Measurements from ENCODE around the gene THAP3. TPM values are rescaled to one million over a fixed set of nuclear protein-coding genes. Genes with fewer than 3 reads are reported as not detected.

THAP3 gene
- total and polyA plus RNA-seq, 9 of the 15 experiments (the other 6 are each of a cell fraction or from before 2014, with no cell fraction given), result 1.9 to 31.2 (median 18.2) TPM

GRCh38 chr1:6601049-6601922 lies 23.4 kb upstream of the THAP3 start (continued):
- TF ChIP-seq NR2C2 (CRISPR knock-in tag; IDR thresholded peaks at IDR 0.05) (no peak), NR2C2 (tag; IDR thresholded peaks at IDR 0.05) (peak; percentile 85), ZNF134 (CRISPR knock-in tag; conservative IDR thresholded peaks at IDR 0.05) (no peak), SLC30A9 (CRISPR knock-in tag; IDR thresholded peaks at IDR 0.05) (no peak), MBD2 (IDR thresholded peaks at IDR 0.05; ENCODE audit: borderline replicate concordance, low read depth) (no peak), ZNF354B (CRISPR knock-in tag; IDR thresholded peaks at IDR 0.05) (no peak), MYNN (IDR thresholded peaks at IDR 0.05) (no peak), MYNN (CRISPR knock-in tag; IDR thresholded peaks at IDR 0.05) (no peak), ZNF644 (tag; IDR thresholded peaks at IDR 0.05; ENCODE audit: low read depth) (no peak), ZNF76 (CRISPR knock-in tag; IDR thresholded peaks at IDR 0.05; ENCODE audit: borderline replicate concordance) (no peak), TBP (optimal IDR thresholded peaks at IDR 0.05; ENCODE audit: low read depth, low read length) (peak; percentile 71), SRSF9 (IDR thresholded peaks at IDR 0.05; ENCODE audit: borderline replicate concordance, low read depth, low read length) (no peak), RBM25 (IDR thresholded peaks at IDR 0.05; ENCODE audit: low read depth, low read length, severe bottlenecking) (no peak), CREBBP (IDR thresholded peaks at IDR 0.05; ENCODE audit: low read depth, low read length) (no peak), FUS (optimal IDR thresholded peaks at IDR 0.05; ENCODE audit: low read depth, low read length) (no peak), HNRNPL (IDR thresholded peaks at IDR 0.05; ENCODE audit: low read depth, low read length) (0 out of 2 replicates have a peak, but pooled peaks have one; percentile 14), ZNF695 (CRISPR knock-in tag; IDR thresholded peaks at IDR 0.05) (no peak), ZNF583 (CRISPR knock-in tag; IDR thresholded peaks at IDR 0.05) (no peak), EWSR1 (IDR thresholded peaks at IDR 0.05; ENCODE audit: borderline replicate concordance, low read depth, partially characterized antibody) (no peak), PML (IDR thresholded peaks at IDR 0.05; ENCODE audit: low read length) (peak; percentile 10; the same call in 1 of the 2 replicates)
- TF ChIP-seq, protein P1, sequence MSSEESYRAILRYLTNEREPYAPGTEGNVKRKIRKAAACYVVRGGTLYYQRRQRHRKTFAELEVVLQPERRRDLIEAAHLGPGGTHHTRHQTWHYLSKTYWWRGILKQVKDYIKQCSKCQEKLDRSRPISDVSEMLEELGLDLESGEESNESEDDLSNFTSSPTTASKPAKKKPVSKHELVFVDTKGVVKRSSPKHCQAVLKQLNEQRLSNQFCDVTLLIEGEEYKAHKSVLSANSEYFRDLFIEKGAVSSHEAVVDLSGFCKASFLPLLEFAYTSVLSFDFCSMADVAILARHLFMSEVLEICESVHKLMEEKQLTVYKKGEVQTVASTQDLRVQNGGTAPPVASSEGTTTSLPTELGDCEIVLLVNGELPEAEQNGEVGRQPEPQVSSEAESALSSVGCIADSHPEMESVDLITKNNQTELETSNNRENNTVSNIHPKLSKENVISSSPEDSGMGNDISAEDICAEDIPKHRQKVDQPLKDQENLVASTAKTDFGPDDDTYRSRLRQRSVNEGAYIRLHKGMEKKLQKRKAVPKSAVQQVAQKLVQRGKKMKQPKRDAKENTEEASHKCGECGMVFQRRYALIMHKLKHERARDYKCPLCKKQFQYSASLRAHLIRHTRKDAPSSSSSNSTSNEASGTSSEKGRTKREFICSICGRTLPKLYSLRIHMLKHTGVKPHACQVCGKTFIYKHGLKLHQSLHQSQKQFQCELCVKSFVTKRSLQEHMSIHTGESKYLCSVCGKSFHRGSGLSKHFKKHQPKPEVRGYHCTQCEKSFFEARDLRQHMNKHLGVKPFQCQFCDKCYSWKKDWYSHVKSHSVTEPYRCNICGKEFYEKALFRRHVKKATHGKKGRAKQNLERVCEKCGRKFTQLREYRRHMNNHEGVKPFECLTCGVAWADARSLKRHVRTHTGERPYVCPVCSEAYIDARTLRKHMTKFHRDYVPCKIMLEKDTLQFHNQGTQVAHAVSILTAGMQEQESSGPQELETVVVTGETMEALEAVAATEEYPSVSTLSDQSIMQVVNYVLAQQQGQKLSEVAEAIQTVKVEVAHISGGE (CRISPR knock-in tag; IDR thresholded peaks at IDR 0.05), result peak in 1 of 3 experiments; percentile 38; a peak in 1 of 6 replicates
- TF ChIP-seq, protein P2, sequence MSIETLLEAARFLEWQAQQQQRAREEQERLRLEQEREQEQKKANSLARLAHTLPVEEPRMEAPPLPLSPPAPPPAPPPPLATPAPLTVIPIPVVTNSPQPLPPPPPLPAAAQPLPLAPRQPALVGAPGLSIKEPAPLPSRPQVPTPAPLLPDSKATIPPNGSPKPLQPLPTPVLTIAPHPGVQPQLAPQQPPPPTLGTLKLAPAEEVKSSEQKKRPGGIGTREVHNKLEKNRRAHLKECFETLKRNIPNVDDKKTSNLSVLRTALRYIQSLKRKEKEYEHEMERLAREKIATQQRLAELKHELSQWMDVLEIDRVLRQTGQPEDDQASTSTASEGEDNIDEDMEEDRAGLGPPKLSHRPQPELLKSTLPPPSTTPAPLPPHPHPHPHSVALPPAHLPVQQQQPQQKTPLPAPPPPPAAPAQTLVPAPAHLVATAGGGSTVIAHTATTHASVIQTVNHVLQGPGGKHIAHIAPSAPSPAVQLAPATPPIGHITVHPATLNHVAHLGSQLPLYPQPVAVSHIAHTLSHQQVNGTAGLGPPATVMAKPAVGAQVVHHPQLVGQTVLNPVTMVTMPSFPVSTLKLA (conservative IDR thresholded peaks at IDR 0.05), result peak; percentile 100
- TF ChIP-seq, protein P3, sequence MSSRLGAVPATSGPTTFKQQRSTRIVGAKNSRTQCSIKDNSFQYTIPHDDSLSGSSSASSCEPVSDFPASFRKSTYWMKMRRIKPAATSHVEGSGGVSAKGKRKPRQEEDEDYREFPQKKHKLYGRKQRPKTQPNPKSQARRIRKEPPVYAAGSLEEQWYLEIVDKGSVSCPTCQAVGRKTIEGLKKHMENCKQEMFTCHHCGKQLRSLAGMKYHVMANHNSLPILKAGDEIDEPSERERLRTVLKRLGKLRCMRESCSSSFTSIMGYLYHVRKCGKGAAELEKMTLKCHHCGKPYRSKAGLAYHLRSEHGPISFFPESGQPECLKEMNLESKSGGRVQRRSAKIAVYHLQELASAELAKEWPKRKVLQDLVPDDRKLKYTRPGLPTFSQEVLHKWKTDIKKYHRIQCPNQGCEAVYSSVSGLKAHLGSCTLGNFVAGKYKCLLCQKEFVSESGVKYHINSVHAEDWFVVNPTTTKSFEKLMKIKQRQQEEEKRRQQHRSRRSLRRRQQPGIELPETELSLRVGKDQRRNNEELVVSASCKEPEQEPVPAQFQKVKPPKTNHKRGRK (tag; IDR thresholded peaks at IDR 0.05), result no peak

Data from K562 (cell line).